ENCODE results near the gene EIF4EBP2. TPM values are rescaled to one million over a fixed set of nuclear protein-coding genes. Genes with fewer than 3 reads are reported as not detected.

Gene EIF4EBP2
- polyA plus RNA-seq, 1 experiment = 31.2 TPM

DNA sequence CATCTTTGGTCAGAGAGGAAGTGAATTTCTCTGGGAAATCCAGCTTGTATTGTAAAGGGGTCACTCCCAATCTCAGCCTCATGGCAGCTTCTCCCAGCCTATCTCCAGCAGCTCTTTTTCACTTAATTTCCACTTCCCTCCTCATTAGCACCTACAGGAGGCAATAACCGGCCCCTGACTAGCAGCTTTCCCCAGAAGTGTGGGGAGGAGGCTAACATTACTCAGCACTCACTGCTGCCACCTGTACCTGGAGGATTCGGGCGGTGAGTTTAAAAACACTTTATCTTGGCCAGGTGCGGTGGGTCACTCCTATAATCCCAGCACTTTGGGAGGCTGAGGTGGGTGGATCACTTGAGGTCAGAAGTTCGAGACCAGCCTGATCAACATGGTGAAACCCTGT, 33.8 kb downstream of the EIF4EBP2 start:
- H3K9me3 ChIP-seq (ENCODE audit: control insufficient read depth, insufficient read depth, low read length) = no peaks in the 10 kb centered on the region; the same call in 1 of the 2 replicates
- H3K27ac ChIP-seq (ENCODE audit: low read depth, low read length) = no peak overlapping the region
- DNase-seq (ENCODE audit: low read depth, low spot score) = no peak
- H3K27me3 ChIP-seq (ENCODE audit: control insufficient read depth, insufficient read depth, low read length) = peaks cover 47% of the 10 kb centered on the region
- TF ChIP-seq CTCF (IDR thresholded peaks at IDR 0.05; ENCODE audit: low read depth, low read length) = no peak
- ChIA-PET POLR2A (no interaction called here), CTCF (interaction anchor here (1.4 kb wide), 1 partner anchor 73 kb away, joined by 3 read pairs; no protein-coding TSS in a partner anchor)
- H3K4me3 ChIP-seq (ENCODE audit: low read depth, low read length) = no peak overlapping the region

DNA sequence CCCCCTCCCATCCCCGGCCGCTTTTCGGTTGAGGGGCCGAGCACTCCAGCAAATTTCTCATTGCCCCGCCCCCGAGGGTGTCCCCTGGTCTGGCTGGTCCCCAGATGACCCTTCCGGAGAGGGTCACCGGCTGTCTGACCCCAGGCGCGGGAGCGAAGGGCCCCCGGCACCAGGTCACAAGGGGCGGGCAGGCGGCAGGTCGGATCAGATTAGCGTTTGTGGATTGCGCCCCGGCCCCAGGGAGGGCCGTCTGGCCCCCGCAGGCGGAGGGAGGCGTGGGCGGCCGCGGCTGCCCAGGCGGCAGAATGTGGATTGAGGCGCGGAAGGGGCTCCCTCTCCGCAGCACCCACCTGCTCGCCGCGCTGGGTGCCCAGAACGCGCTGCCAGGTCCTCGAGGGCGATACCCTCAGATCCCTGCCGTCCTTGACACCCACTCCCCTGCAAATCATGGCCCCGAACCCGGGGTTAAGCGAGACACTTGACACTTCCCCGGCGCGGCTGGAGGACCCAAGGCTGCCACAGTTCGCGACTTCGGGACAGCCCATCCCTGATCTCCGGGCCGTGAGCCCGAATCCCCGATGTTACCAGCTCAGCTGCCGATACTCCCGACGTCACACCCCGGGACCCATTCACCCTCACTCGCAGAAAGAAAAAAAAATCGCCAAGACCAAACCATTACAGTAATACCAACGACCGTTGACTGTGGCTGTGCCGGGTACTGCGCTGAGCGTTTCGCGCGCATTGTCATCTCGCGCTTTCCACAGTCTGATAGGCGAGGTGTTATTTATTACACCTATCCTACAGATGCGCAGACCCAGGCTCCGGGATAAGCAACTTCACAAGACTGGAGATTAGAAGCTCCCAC, 36.6 kb downstream of the EIF4EBP2 start:
- Histone ChIP-seq H3K4me3 (ENCODE audit: low read depth, low read length) (no peak overlapping the region), H3K9me3 (ENCODE audit: control insufficient read depth, insufficient read depth, low read length) (no peaks in the 10 kb centered on the region; the same call in 1 of the 2 replicates), H3K27me3 (ENCODE audit: control insufficient read depth, insufficient read depth, low read length) (peaks cover 59% of the 10 kb centered on the region), H3K27ac (ENCODE audit: low read depth, low read length) (no peak overlapping the region)
- no peak for TF ChIP-seq CTCF (IDR thresholded peaks at IDR 0.05; ENCODE audit: low read depth, low read length)
- DNase-seq (ENCODE audit: low read depth, low spot score) = no peak
- CTCF ChIA-PET = no interaction called here
- POLR2A ChIA-PET = no interaction called here

DNA sequence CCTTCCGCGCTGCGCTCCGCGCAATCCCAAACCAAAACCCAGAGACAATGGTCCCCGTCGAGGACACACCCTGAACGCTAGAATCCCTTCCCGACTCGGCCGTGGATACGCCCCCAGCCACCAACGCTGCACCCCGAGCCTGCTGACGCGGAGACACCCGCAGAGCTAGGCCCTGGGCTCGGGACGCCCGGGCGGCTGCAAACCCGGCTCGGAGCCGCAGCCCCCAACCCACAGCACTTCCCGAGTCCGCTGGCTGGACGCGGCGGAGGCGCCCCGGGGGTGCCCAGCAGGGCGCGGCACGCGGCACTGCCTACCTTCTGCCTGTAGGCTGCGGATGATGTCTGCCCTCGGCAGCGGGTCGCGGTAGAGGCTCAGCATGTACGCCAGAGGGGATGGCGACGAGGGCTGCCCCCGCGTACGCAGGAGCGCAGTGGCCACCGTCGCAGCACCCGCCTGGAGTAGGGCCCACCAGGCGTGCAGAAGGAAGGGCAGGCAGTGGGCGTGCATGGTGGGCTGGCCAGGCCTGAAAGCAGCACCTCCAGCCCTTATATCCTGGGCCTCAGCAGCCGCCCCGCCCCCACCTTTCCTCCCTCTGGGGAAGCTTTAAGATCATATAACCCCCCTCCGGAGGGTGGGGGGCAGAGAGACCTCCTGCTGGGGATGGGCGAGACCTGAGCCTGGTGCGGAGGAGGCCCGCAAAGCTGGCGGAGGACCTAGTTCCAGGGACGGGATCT, 37.4 kb downstream of the EIF4EBP2 start, which contains the start of gene NODAL:
NODAL (minus strand) TSS at position 521 of the 734 bp plus-strand sequence; CDS start at position 507, 14 bp downstream.
- peaks cover 59% of the 10 kb centered on the region for H3K27me3 ChIP-seq (ENCODE audit: control insufficient read depth, insufficient read depth, low read length)
- H3K4me3 ChIP-seq (ENCODE audit: low read depth, low read length) = no peak within 1 kb of the TSS
- H3K9me3 ChIP-seq (ENCODE audit: control insufficient read depth, insufficient read depth, low read length) = no peaks in the 10 kb centered on the region; the same call in 1 of the 2 replicates
- ChIA-PET POLR2A (no interaction called here), CTCF (no interaction called here)
- TF ChIP-seq CTCF (IDR thresholded peaks at IDR 0.05; ENCODE audit: low read depth, low read length) = no peak
- H3K27ac ChIP-seq (ENCODE audit: low read depth, low read length) = no peak within 1 kb of the TSS
- no peak for DNase-seq (ENCODE audit: low read depth, low spot score)

- no peak for TF ChIP-seq CTCF (IDR thresholded peaks at IDR 0.05; ENCODE audit: low read depth, low read length)
- CTCF ChIA-PET = interaction anchor here (0.6 kb wide), 1 partner anchor 14 kb away, joined by 3 read pairs; no protein-coding TSS in a partner anchor
- DNase-seq (ENCODE audit: low read depth, low spot score) = no peak
- no peak overlapping the region for H3K4me3 ChIP-seq (ENCODE audit: low read depth, low read length)
- H3K9me3 ChIP-seq (ENCODE audit: control insufficient read depth, insufficient read depth, low read length) = no peaks in the 10 kb centered on the region; the same call in 1 of the 2 replicates
- POLR2A ChIA-PET = no interaction called here
- peaks cover 59% of the 10 kb centered on the region for H3K27me3 ChIP-seq (ENCODE audit: control insufficient read depth, insufficient read depth, low read length)
- no peak overlapping the region for H3K27ac ChIP-seq (ENCODE audit: low read depth, low read length)
Measured at GRCh38 chr10:70441895-70442309, 38.0 kb downstream of the EIF4EBP2 start.

All from AG04450 (cell line).